ENCODE data around the gene ARL5B.

ARL5B gene

DNA sequence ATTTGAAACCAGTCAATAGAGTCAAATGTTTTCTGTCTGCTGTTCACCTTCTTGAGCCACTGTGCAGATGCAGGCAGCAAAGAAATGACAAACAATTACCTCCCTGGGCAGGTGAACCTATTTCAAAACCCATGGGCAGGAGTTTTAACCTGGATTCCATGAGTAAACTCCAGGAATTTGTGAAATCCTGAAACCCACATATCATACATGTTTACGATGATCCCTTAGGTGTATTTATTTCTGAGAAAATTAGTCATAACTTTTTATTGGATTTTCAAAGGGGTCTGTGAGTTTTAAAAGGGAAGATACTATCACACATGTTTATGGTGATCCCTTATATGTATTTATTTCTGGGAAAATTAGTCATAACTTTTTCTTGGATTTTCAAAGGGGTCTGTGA, 59.8 kb downstream of the ARL5B start:
- DNase-seq = no peak

DNA sequence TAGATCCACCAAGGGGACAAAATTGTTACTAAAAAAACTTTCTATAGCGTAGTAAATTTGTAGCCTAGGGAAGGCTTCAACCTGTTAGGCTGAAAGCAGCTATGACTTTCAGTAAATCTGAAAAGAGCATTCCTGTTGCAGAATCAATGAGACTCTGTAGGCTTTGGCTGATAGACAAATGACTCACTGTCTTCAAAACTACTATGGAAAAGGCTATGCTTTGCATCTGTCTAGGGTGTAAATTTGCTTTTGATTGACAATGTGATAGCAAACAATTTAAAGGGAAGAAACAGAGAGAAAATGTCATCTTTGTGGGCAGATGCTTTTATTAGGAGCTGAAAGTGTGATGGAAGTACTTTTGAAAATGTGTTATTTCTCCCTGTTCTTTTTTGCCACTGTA, 60.6 kb downstream of the ARL5B start:
- DNase-seq = no peak

DNA sequence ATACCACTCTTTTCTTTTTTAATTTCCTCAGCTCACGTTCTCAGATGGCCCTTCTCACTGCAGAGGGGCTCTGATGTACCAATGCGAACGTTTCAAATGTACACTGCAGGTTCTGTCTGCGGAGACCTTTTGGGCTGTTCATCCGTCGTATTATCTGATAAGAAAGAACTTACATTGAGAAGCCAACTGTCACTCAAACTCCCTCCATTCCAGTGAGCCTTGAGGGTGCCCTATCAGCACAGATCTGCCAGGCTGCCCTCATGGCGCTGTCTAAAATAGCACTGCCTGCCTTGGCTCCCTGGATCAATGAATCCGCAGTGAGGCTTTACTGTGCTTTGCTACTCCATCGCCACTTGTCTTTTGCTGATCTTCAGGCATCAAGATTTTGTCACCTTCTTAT, 61.8 kb downstream of the ARL5B start:
- DNase-seq = no peak

DNA sequence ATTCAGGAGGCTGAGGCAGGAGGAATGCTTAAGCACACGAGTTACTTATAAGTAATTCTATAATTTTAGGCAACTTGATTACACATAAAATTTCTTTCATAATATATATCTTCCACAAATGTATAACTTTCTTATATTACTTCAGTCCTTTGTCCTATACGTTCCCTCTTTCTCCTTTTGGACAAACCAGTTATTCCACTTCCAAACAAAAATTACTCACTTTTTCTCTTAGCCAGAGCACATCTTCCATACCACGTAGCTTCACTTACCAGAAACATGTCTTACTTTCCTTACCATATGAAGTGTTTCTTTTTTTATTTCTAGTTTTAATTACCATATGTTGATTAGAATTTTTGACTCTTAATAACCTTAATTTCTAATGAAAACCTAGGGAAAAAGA, 64.6 kb downstream of the ARL5B start:
- no peak for DNase-seq

Measured in CD4-positive, alpha-beta T cell treated with Interleukin-12 subunit alpha and Interleukin-12 subunit beta, for 1 hour (primary cell).